Measurements from ENCODE around the gene STRIP1.
"Not testable (repeated sequence)": the region's sequence is repeated elsewhere in the genome, so short reads cannot be mapped to it uniquely, and the experiment has no call there.

The STRIP1 gene

GRCh38 chr1:110069404-110070281 is 35.2 kb downstream of the STRIP1 start:
- no peak overlapping the region for H3K9ac ChIP-seq (ENCODE audit: low read length in 2 of 2)
- H3K27me3 ChIP-seq (ENCODE audit: control insufficient read depth in 1 of 2, insufficient read depth in 2 of 2, low read length in 2 of 2): peaks cover 55 to 58% of the 10 kb centered on the region in 2 donors
- no peaks in the 10 kb centered on the region for H3K36me3 ChIP-seq (ENCODE audit: control insufficient read depth in 2 of 2, insufficient read depth in 2 of 2, low read length in 2 of 2)
- H3K4me3 ChIP-seq (ENCODE audit: low read length in 2 of 2): peak overlapping the region in 1 of 2 donors; percentile 44
- H3K4me1 ChIP-seq (ENCODE audit: control insufficient read depth, insufficient read depth, low read length): peaks cover 29% of the 10 kb centered on the region
- no peak overlapping the region for H3K27ac ChIP-seq (ENCODE audit: low read length)
- no peaks in the 10 kb centered on the region for H3K9me3 ChIP-seq (ENCODE audit: control insufficient read depth in 2 of 2, low read length in 2 of 2)

- Histone ChIP-seq H3K9me3 (ENCODE audit: control insufficient read depth in 2 of 2, low read length in 2 of 2) (no peaks in the 10 kb centered on the region), H3K4me1 (ENCODE audit: control insufficient read depth, insufficient read depth, low read length) (peaks cover 29% of the 10 kb centered on the region), H3K4me3 (ENCODE audit: low read length in 2 of 2) (peak overlapping the region in 1 of 2 donors; percentile 44), H3K27me3 (ENCODE audit: control insufficient read depth in 1 of 2, insufficient read depth in 2 of 2, low read length in 2 of 2) (peaks cover 55 to 58% of the 10 kb centered on the region in 2 donors), H3K27ac (ENCODE audit: low read length) (no peak overlapping the region), H3K9ac (ENCODE audit: low read length in 2 of 2) (no peak overlapping the region), H3K36me3 (ENCODE audit: control insufficient read depth in 2 of 2, insufficient read depth in 2 of 2, low read length in 2 of 2) (no peaks in the 10 kb centered on the region)
These were observed 35.9 kb downstream of the STRIP1 start for GRCh38 chr1:110070282-110070669.

DNA sequence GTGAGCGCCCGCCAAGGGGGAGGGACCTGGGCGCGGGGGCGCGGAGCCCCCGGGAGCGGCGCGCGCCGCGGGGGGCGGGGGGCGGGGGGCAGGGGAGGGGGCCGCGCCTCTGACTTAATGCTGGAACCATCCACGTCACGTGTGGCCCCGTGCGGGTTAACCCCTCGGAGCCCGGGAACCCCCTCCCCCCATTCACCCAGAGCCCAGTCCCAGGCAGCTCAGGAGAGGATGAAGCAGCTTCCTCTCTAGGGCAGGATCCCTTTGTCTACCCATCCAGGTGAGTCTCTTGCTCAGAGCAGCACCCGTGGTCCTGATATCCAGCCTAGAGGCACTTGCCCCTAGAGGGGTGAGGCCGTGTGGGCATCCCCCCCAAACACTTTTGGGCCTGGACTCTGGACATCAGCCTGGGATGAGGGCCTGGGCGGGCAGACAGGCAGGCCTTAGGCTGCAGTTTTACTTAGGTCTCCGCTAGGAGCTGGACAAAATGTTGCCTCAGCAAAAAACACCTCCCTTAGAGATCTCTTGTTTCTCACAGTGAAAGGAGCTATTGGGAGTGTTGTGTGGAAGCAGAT is 36.3 kb downstream of the STRIP1 start, which contains the start of gene ALX3:
ALX3 (minus strand) TSS at position 2 of the 572 bp plus-strand sequence. CDS start 60 bp downstream, outside the sequence.
- Histone ChIP-seq H3K27ac (ENCODE audit: low read length) (no peak within 1 kb of the TSS), H3K9ac (ENCODE audit: low read length in 2 of 2) (no peak within 1 kb of the TSS), H3K36me3 (ENCODE audit: control insufficient read depth in 2 of 2, insufficient read depth in 2 of 2, low read length in 2 of 2) (no peaks in the 10 kb centered on the region), H3K4me3 (ENCODE audit: low read length in 2 of 2) (peak within 1 kb of the TSS in 1 of 2 donors; percentile 44), H3K9me3 (ENCODE audit: control insufficient read depth in 2 of 2, low read length in 2 of 2) (no peaks in the 10 kb centered on the region), H3K27me3 (ENCODE audit: control insufficient read depth in 1 of 2, insufficient read depth in 2 of 2, low read length in 2 of 2) (peaks cover 55 to 58% of the 10 kb centered on the region in 2 donors), H3K4me1 (ENCODE audit: control insufficient read depth, insufficient read depth, low read length) (peaks cover 29% of the 10 kb centered on the region)

GRCh38 chr1:110074166-110074565 is 39.7 kb downstream of the STRIP1 start:
- no peak overlapping the region for H3K9ac ChIP-seq (ENCODE audit: low read length in 2 of 2)
- peaks cover 31% of the 10 kb centered on the region in 2 donors for H3K27me3 ChIP-seq (ENCODE audit: control insufficient read depth in 1 of 2, insufficient read depth in 2 of 2, low read length in 2 of 2)
- peaks cover 19% of the 10 kb centered on the region for H3K4me1 ChIP-seq (ENCODE audit: control insufficient read depth, insufficient read depth, low read length)
- no peak overlapping the region for H3K4me3 ChIP-seq (ENCODE audit: low read length in 2 of 2)
- no peaks in the 10 kb centered on the region for H3K36me3 ChIP-seq (ENCODE audit: control insufficient read depth in 2 of 2, insufficient read depth in 2 of 2, low read length in 2 of 2)
- no peaks in the 10 kb centered on the region for H3K9me3 ChIP-seq (ENCODE audit: control insufficient read depth in 2 of 2, low read length in 2 of 2)
- no peak overlapping the region for H3K27ac ChIP-seq (ENCODE audit: low read length)

DNA sequence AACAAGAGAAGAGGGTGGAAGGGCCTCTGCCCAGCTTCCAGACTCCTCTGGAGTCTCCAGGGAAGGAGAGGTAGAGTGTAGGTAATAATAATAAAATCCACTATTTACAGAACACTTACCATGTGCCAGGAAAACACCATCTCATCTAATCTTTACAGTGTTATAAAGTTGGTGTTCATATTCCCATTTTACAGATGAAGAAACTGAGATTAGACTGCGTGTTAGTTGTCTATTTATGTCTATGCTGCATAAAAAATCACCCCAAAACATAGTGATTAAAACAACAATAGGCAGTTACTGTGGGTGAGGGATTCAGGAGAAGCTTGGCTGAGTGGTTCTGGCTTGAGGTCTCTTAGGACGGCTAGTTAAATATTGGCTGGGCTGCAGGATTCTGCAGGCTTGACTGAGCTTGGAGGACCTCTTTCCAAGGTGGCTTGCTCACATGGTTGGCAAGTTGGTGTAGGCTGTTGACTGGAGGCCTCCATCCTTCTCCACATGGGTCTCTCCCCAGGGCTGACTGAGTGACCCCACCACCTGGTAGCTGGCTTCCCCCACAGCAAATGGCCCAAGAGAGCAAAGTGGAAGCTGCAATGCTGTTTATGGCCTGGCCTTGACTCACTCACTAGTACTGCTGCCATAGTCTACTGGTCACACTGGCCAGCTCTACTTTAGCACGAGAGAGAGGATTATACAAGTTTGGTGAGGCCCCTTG is 42.5 kb downstream of the STRIP1 start:
- no peaks in the 10 kb centered on the region for H3K4me1 ChIP-seq (ENCODE audit: control insufficient read depth, insufficient read depth, low read length)
- H3K27me3 ChIP-seq (ENCODE audit: control insufficient read depth in 1 of 2, insufficient read depth in 2 of 2, low read length in 2 of 2): peaks cover 5 to 10% of the 10 kb centered on the region in 2 donors
- no peaks in the 10 kb centered on the region for H3K36me3 ChIP-seq (ENCODE audit: control insufficient read depth in 2 of 2, insufficient read depth in 2 of 2, low read length in 2 of 2)
- H3K9me3 ChIP-seq (ENCODE audit: control insufficient read depth in 2 of 2, low read length in 2 of 2): no peaks in the 10 kb centered on the region
- no peak overlapping the region for H3K4me3 ChIP-seq (ENCODE audit: low read length in 2 of 2)
- no peak overlapping the region for H3K27ac ChIP-seq (ENCODE audit: low read length)
- no peak overlapping the region for H3K9ac ChIP-seq (ENCODE audit: low read length in 2 of 2)

DNA sequence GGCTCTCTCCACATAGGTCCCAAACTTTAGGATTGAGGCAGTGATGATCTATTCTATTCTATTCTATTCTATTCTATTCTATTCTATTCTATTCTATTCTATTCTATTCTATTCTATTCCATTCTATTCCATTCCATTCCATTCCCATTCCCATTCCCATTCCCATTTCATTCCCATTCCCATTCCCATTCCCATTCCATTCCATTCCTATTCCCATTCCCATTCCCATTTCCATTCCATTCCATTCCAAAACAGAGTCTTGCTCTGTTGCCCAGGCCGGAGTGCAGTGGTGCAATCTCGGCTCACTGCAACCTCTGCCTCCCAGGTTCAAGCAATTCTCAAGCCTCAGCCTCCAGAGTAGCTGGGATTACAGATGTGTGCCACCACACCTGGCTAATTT is 45.6 kb downstream of the STRIP1 start:
- H3K27ac ChIP-seq (ENCODE audit: low read length); H3K36me3 ChIP-seq (ENCODE audit: control insufficient read depth in 2 of 2, insufficient read depth in 2 of 2, low read length in 2 of 2); H3K9me3 ChIP-seq (ENCODE audit: control insufficient read depth in 2 of 2, low read length in 2 of 2); H3K27me3 ChIP-seq (ENCODE audit: control insufficient read depth in 1 of 2, insufficient read depth in 2 of 2, low read length in 2 of 2); H3K9ac ChIP-seq (ENCODE audit: low read length in 2 of 2); H3K4me3 ChIP-seq (ENCODE audit: low read length in 2 of 2): not testable (repeated sequence)
- peaks cover 15% of the 10 kb centered on the region for H3K4me1 ChIP-seq (ENCODE audit: control insufficient read depth, insufficient read depth, low read length)

DNA sequence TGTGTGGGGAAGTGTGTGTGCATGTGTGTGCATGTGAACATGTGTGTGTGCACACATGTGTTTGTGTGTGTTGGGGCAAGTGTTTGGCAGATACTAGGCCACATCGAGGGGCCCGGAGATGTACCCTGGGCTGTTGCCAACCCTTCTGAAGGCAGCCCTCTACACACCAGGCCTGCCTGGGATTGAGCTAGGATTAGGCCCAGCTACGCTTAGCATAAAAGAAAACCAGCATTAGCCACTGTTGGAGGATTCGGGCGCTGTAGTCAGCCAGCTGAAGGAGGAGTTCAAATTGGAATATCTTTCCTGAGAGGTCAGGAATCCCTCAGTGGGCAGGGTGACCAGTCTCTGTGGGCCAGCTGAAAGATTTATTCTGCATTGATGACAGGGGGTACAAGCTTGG is 46.6 kb downstream of the STRIP1 start:
- Histone ChIP-seq H3K9me3 (ENCODE audit: control insufficient read depth in 2 of 2, low read length in 2 of 2) (no peaks in the 10 kb centered on the region), H3K4me1 (ENCODE audit: control insufficient read depth, insufficient read depth, low read length) (peaks cover 15% of the 10 kb centered on the region), H3K4me3 (ENCODE audit: low read length in 2 of 2) (no peak overlapping the region), H3K36me3 (ENCODE audit: control insufficient read depth in 2 of 2, insufficient read depth in 2 of 2, low read length in 2 of 2) (no peaks in the 10 kb centered on the region), H3K27me3 (ENCODE audit: control insufficient read depth in 1 of 2, insufficient read depth in 2 of 2, low read length in 2 of 2) (peaks cover 5 to 8% of the 10 kb centered on the region in 2 donors), H3K9ac (ENCODE audit: low read length in 2 of 2) (no peak overlapping the region), H3K27ac (ENCODE audit: low read length) (no peak overlapping the region)

DNA sequence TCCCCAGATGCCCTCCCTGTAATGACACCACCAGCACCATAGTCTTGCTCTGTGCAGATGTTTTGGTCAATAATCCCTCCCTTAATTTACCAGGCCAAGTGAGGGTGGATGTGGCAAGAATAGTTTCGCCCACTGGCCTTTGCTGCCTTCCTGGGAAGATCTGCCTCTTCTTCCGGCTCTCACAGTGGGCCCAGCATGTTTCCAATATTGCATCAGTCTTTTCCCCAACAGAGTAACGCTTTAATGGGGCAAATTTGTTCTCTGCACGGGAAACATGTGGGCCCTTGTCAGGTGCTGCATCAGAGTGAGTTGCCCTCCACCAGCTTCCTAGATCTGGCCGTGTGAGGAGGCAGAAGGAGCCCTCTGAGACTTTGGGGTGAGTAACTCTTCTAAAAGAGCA is 48.1 kb downstream of the STRIP1 start:
- Histone ChIP-seq H3K4me3 (ENCODE audit: low read length in 2 of 2) (no peak overlapping the region), H3K36me3 (ENCODE audit: control insufficient read depth in 2 of 2, insufficient read depth in 2 of 2, low read length in 2 of 2) (no peaks in the 10 kb centered on the region), H3K4me1 (ENCODE audit: control insufficient read depth, insufficient read depth, low read length) (peaks cover 15% of the 10 kb centered on the region), H3K27ac (ENCODE audit: low read length) (no peak overlapping the region), H3K27me3 (ENCODE audit: control insufficient read depth in 1 of 2, insufficient read depth in 2 of 2, low read length in 2 of 2) (peaks cover 7 to 8% of the 10 kb centered on the region in 2 donors), H3K9ac (ENCODE audit: low read length in 2 of 2) (no peak overlapping the region), H3K9me3 (ENCODE audit: control insufficient read depth in 2 of 2, low read length in 2 of 2) (no peaks in the 10 kb centered on the region)

DNA sequence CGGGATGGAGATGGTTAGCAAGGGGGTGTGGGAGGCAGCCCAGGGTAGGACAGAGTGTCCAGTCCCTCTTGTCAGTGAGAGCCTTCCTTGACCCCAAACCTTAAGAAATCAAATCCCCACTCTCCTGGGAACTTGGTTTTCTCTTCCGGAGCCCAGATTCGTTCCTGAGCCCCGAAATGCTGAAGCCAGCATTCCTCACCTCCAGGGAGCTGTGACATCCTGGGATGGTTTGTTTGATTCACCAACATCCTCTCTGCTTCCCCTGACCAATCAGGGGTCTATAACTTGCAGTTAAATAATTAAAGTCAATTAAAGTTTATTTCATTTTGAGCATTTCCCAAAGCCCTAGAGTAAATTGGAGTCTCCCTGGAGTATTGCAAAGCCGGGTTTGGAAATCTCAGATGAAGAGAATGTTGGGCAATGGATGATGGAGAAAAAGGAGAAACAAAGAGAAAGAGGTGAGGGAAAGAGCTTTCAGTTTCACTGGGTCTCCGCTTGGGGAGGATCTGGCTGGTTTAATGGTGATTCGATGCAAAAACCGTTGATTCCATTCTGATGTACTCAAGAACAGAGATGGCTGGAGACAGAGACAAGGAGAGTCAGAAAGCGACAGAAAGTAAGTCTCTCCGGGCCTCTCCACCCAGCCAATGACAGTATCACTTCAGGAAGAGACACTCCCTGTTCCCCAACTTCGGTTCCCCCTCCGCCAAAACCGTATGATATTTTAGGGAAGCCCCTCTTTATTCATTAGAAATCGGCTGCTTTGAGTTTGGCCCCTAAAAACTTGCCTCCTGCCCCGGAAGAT is 48.8 kb downstream of the STRIP1 start:
- Histone ChIP-seq H3K4me1 (ENCODE audit: control insufficient read depth, insufficient read depth, low read length) (peaks cover 15% of the 10 kb centered on the region), H3K9ac (ENCODE audit: low read length in 2 of 2) (peak overlapping the region in 1 of 2 donors; percentile 59), H3K9me3 (ENCODE audit: control insufficient read depth in 2 of 2, low read length in 2 of 2) (no peaks in the 10 kb centered on the region), H3K27ac (ENCODE audit: low read length) (no peak overlapping the region), H3K4me3 (ENCODE audit: low read length in 2 of 2) (peak overlapping the region; percentile 71 to 81), H3K36me3 (ENCODE audit: control insufficient read depth in 2 of 2, insufficient read depth in 2 of 2, low read length in 2 of 2) (no peaks in the 10 kb centered on the region), H3K27me3 (ENCODE audit: control insufficient read depth in 1 of 2, insufficient read depth in 2 of 2, low read length in 2 of 2) (peaks cover 7 to 8% of the 10 kb centered on the region in 2 donors)

- H3K27ac ChIP-seq (ENCODE audit: low read length): peak overlapping the region; percentile 69
- H3K4me3 ChIP-seq (ENCODE audit: low read length in 2 of 2): peak overlapping the region; percentile 71 to 81
- H3K36me3 ChIP-seq (ENCODE audit: control insufficient read depth in 2 of 2, insufficient read depth in 2 of 2, low read length in 2 of 2): no peaks in the 10 kb centered on the region
- H3K4me1 ChIP-seq (ENCODE audit: control insufficient read depth, insufficient read depth, low read length): peaks cover 15% of the 10 kb centered on the region
- no peaks in the 10 kb centered on the region for H3K9me3 ChIP-seq (ENCODE audit: control insufficient read depth in 2 of 2, low read length in 2 of 2)
- H3K9ac ChIP-seq (ENCODE audit: low read length in 2 of 2): peak overlapping the region; percentile 59 to 69
- H3K27me3 ChIP-seq (ENCODE audit: control insufficient read depth in 1 of 2, insufficient read depth in 2 of 2, low read length in 2 of 2): peaks cover 8 to 9% of the 10 kb centered on the region in 2 donors
These were observed 49.4 kb downstream of the STRIP1 start for GRCh38 chr1:110083866-110084226.
